Heart left ventricle (tissue), 16 donors: Measurements from ENCODE around the gene GABBR2. TPM values are rescaled to one million over a fixed set of nuclear protein-coding genes. Genes with fewer than 3 reads are reported as not detected.

Source experiments
- ATAC-seq, 4 donors: fragments of 200-7000 bp; cut with Tn5 transposase; one replicate each; pipeline ENCODE4 v1.9.1; 2020 to 2022; ENCODE audit warnings: moderate library complexity in 4 of 4, mild to moderate bottlenecking in 3 of 4, moderate number of reproducible peaks in 1 of 4
- DNase-seq, 5 donors: peaks; one replicate each; pipeline ENCODE4 v3.0.0-alpha.2; 2020
- H3K27ac ChIP-seq, 12 donors: fragments of 200-600 bp; sonication (generic) in 4 of 12; one replicate each; pipeline versions ENCODE4 v1.5.0 to v1.8.0; 2016 to 2022; ENCODE audit warnings: mild to moderate bottlenecking in 2 of 12
- H3K27me3 ChIP-seq, 9 donors: fragments of 200-600 bp; sonication (generic) in 2 of 9; one replicate each; pipeline versions ENCODE4 v1.5.1 to v1.8.0; 2016 to 2022; ENCODE audit warnings: mild to moderate bottlenecking in 3 of 9
- H3K36me3 ChIP-seq, 9 donors: fragments of 200-600 bp; sonication (generic) in 2 of 9; one replicate each; pipeline versions ENCODE4 v1.5.0 to v1.8.0; 2018 to 2022; ENCODE audit warnings: mild to moderate bottlenecking in 2 of 9
- H3K4me1 ChIP-seq, 12 donors: fragments of 200-600 bp; sonication (generic) in 4 of 12; one replicate each; pipeline versions ENCODE4 v1.5.0 to v1.8.0; 2016 to 2022; ENCODE audit warnings: mild to moderate bottlenecking in 3 of 12
- H3K4me3 ChIP-seq, 12 donors: fragments of 200-600 bp; sonication (generic) in 4 of 12; one replicate each; pipeline versions ENCODE4 v1.5.0 to v1.8.0; 2017 to 2022; ENCODE audit warnings: mild to moderate bottlenecking in 9 of 12, moderate library complexity in 4 of 12
- H3K9me3 ChIP-seq, 12 donors: fragments of 200-600 bp; sonication (generic) in 4 of 12; one replicate each; pipeline versions ENCODE4 v1.5.0 to v1.8.0; 2016 to 2022; ENCODE audit warnings: mild to moderate bottlenecking in 1 of 12
- POLR2A ChIP-seq, 2 donors: fragments of 450-650 bp; IDR thresholded peaks; one replicate each; pipeline ENCODE4 v1.6.1; 2017; ENCODE audit warnings: antibody characterized with exemption in 2 of 2, mild to moderate bottlenecking in 2 of 2, moderate library complexity in 2 of 2
- WGBS, 4 donors: extraction: QIAGEN DNeasy Blood & Tissue Kit in 2 of 4; methylation state at CpG; one replicate each; pipeline versions ENCODE4 v1.1.5 to v1.1.7; 2013 to 2018; 5-methylcytosine and 5-hydroxymethylcytosine counted together
- intact Hi-C, 10 donors: fragments of 100-400 bp; cut with DNase I; formaldehyde crosslinking; loops; one replicate each; pipeline versions ENCODE4 v1.11.1 to v1.14.2; 2022
- polyA plus RNA-seq, 2 donors: library from polyadenylated mRNA; stranded (reverse); fragments of 200-250 nt; gene quantifications; one replicate each; pipeline ENCODE4 v1.2.3, GENCODE V29; 2013
- total RNA-seq, 9 donors: library from RNA; depleted of rRNA in 2 of 9; stranded (reverse); fragments of >200 nt in 2 of 9; fragmentation: NEBNext Ultra II Directional in 3 of 9; extraction: Animal tissue kit (Norgen Biotek cat#: 25700) in 3 of 9; gene quantifications; one replicate each; pipeline versions ENCODE4 v1.1.0 to v1.2.4, GENCODE V29; 2016 to 2023
- TF ChIP-seq, protein P1 (sequence below), 12 donors: fragments of 200-600 bp; sonication (generic) in 4 of 12; IDR thresholded peaks; one replicate each; pipeline versions ENCODE4 v1.5.0 to v1.8.0; 2018 to 2022; ENCODE audit warnings: antibody characterized with exemption in 12 of 12, mild to moderate bottlenecking in 5 of 12
- donor health status: ischemic (EF 13 %, LVEDD 7.1; RV severe dilation, severe dysfunction).
- donor health status: healthy with polysubstance abuse.
- donor health status: DM: no; HTN: yes; CAD: no.
- donor health status: DM: no; HTN: no; CAD: no.
- donor health status: ischemic (EF 25% LVEDD 6.9; RV normal size, moderate dysfunction).
- donor health status: ischemic (EF 25% LVEDD 5.7; RV mildly dilated, moderate dysfunction).
- donor health status: healthy.
- donor health status: DM: yes; HTN: yes; CAD: no.
- donor health status: ischemic (EF 35%, LVEDD 5.7; RV mildly dilated, moderate dysfunction).
- donor health status: nonischemic (EF 11% LVEDD 7.7; RV severe dilation, severe dysfunction).
- donor health status: DM: yes; HTN: yes; CAD: no.
- donor health status: PGD.
- donor health status: ischemic (EF 29% LVEDD 5.4; RV normal size, mild dysfunction).
- donor health status: nonischemic (EF 23%, LVEDD 6.1; RV moderate dilation, normal function).

Gene GABBR2
- total and polyA plus RNA-seq, 11 donors, result 0.11 to 3.4 (median 0.58) TPM

DNA sequence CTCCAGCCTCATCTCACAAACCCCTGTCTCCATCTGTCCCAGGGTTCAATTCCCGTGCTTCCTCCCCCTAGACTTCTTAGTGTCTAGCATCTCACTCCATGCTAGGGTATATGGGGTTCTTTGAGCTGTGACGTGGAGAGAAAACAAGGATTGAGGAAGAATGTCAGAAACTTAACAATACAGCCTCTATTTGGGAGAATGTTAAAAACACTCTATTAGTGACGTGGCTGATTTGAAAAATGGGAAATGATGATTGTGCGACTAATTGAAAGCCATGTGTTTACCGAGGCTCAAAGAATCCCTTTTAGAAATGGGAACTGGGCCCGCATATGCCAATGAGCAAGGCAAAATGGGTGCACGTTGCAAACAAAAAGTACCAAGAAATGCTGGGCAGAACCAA is 380.6 kb downstream of the GABBR2 start:
- TF ChIP-seq POLR2A (IDR thresholded peaks at IDR 0.05), result no peak
- no peaks in the 10 kb centered on the region for H3K9me3 ChIP-seq
- intact Hi-C loops, result no loop called here
- no peak overlapping the region for H3K4me3 ChIP-seq
- H3K27ac ChIP-seq, result no peak overlapping the region
- ATAC-seq (no peak), DNase-seq (no peak)
- H3K27me3 ChIP-seq, result peaks cover 0 to 11% (median 3%) of the 10 kb centered on the region in 9 donors
- 79 to 89% (median 87%) methylated on average over 7 of the region's 7 CpGs for WGBS, 4 donors
- no peaks in the 10 kb centered on the region for H3K36me3 ChIP-seq
- H3K4me1 ChIP-seq, result no peaks in the 10 kb centered on the region

DNA sequence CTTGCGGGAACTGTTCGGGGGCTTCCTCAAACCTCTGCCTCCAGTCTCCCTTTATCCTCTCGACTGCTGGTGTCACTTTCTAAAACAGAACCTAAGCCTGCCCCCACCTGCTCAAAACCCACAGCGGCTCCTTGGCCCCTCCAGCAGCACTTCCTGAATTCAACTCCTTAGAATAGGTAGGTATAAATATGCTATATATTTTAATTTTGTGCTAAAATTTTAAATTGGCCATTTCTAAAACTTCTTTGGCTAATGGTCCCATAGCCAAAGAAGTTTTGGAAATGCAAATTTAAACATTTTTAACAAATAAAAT is 381.5 kb downstream of the GABBR2 start:
- no peak overlapping the region for H3K4me3 ChIP-seq
- no peak for ATAC-seq
- H3K27ac ChIP-seq, result no peak overlapping the region
- H3K9me3 ChIP-seq, result no peaks in the 10 kb centered on the region
- 89 to 91% (median 90%) methylated on average over 4 of the region's 4 CpGs for WGBS, 4 donors
- H3K27me3 ChIP-seq, result peaks cover 0 to 11% (median 3%) of the 10 kb centered on the region in 9 donors
- intact Hi-C loops, result no loop called here
- TF ChIP-seq POLR2A (IDR thresholded peaks at IDR 0.05), result no peak
- TF ChIP-seq, protein P1, sequence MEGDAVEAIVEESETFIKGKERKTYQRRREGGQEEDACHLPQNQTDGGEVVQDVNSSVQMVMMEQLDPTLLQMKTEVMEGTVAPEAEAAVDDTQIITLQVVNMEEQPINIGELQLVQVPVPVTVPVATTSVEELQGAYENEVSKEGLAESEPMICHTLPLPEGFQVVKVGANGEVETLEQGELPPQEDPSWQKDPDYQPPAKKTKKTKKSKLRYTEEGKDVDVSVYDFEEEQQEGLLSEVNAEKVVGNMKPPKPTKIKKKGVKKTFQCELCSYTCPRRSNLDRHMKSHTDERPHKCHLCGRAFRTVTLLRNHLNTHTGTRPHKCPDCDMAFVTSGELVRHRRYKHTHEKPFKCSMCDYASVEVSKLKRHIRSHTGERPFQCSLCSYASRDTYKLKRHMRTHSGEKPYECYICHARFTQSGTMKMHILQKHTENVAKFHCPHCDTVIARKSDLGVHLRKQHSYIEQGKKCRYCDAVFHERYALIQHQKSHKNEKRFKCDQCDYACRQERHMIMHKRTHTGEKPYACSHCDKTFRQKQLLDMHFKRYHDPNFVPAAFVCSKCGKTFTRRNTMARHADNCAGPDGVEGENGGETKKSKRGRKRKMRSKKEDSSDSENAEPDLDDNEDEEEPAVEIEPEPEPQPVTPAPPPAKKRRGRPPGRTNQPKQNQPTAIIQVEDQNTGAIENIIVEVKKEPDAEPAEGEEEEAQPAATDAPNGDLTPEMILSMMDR (IDR thresholded peaks at IDR 0.05), result no peak
- no peaks in the 10 kb centered on the region for H3K36me3 ChIP-seq
- no peaks in the 10 kb centered on the region for H3K4me1 ChIP-seq
- no peak for DNase-seq

DNA sequence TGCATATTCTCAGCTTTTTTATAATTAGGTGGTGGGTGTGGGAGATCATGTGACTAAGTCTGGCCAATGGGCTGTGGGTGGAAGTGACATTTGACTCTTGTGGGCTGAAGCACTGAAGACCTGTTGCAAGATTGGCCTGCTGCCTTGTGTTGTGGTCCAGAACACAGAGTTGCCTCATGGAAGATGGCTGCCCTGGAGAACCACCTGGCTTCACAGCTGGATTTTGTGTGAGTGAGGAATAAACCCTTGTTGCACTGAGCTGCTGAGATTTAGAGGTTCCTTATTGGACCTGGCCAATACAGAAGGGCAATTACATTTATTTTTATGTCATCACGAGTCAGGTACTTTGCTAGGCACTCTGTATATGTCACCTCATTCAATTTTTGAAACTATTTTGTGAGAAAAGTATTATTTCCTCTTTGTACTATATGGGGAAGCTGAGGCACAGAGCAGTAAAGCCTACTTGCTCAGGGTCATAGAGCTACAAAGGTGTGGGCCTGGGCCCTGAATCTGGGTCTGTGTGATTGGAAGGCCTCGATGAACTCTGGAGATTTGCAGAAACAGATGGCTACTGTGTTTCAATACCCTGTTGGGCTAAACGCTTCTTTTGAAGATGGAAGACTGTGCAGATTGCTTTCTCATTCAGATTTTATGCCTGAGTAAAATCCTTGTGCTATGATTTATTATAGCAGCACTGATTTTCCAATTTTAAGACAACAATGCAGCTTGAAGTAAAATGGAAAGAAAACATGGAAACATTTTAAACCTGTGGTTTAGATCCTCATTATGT is 382.1 kb downstream of the GABBR2 start:
- no peak overlapping the region for H3K27ac ChIP-seq
- TF ChIP-seq, protein P1 (IDR thresholded peaks at IDR 0.05), result no peak
- no peak for TF ChIP-seq POLR2A (IDR thresholded peaks at IDR 0.05)
- H3K4me3 ChIP-seq, result no peak overlapping the region
- H3K4me1 ChIP-seq, result no peaks in the 10 kb centered on the region
- no peak for ATAC-seq
- no peaks in the 10 kb centered on the region for H3K36me3 ChIP-seq
- DNase-seq, result no peak
- H3K27me3 ChIP-seq, result peaks cover 0 to 9% (median 2%) of the 10 kb centered on the region in 9 donors
- no peaks in the 10 kb centered on the region for H3K9me3 ChIP-seq
- WGBS, 4 donors, result 90 to 97% (median 93%) methylated on average over 3 of the region's 3 CpGs
- intact Hi-C loops, result no loop called here

DNA sequence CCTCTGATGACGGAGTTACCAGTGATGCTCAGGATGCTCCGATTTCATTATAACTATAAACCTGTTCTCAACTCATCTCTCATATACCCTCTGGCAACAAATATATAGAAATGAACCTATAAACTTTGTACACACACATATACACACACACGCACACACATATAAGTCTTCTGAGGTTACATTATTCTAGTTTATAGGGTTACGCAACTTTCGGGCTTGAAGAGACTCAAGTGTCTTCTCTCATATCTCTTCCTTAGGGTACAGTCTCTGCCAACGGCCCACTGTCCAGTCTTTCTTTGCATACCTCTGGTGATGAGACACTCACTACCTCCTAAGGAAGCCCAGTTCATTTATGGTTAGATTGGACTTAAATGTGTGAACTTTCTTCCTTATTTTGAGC is 383.9 kb downstream of the GABBR2 start:
- no peak for DNase-seq
- intact Hi-C loops, result no loop called here
- ATAC-seq, result no peak

More for the DNA sequence above, 383.9 kb downstream of the GABBR2 start:
- WGBS, 4 donors, result 67 to 80% (median 71%) methylated on average over 6 of the region's 6 CpGs
- H3K27me3 ChIP-seq, result no peaks in the 10 kb centered on the region
- H3K4me1 ChIP-seq, result no peaks in the 10 kb centered on the region
- no peak for TF ChIP-seq POLR2A (IDR thresholded peaks at IDR 0.05)
- TF ChIP-seq, protein P1 (IDR thresholded peaks at IDR 0.05), result no peak
- H3K36me3 ChIP-seq, result no peaks in the 10 kb centered on the region
- H3K27ac ChIP-seq, result no peak overlapping the region
- H3K4me3 ChIP-seq, result no peak overlapping the region
- H3K9me3 ChIP-seq, result no peaks in the 10 kb centered on the region
